NCI-H2107 treated with DMSO at 0.1 percent for 48 hours (cell line): ENCODE measurements around the gene PIP4K2C.
"Not testable (repeated sequence)": the region's sequence is repeated elsewhere in the genome, so short reads cannot be mapped to it uniquely, and the experiment has no call there.

ENCODE experiments used
- DNase-seq: peaks from one replicate; lab custom pipeline; 2025; ENCODE audit not compliant: unreplicated experiment; lab: John Stamatoyannopoulos, UW

The PIP4K2C gene

GRCh38 chr12:57632958-57633840 is 42.2 kb downstream of the PIP4K2C start, which contains the start of gene B4GALNT1:
Gene B4GALNT1, minus strand, starts transcription at chr12:57633201. Its CDS starts 1,069 bp downstream, at chr12:57632132.
- DNase-seq = peak; percentile 27

GRCh38 chr12:57636731-57637130 is 45.7 kb downstream of the PIP4K2C start:
- not testable (repeated sequence) for DNase-seq

GRCh38 chr12:57637364-57637763 is 46.4 kb downstream of the PIP4K2C start:
- no peak for DNase-seq

GRCh38 chr12:57638096-57638495 is 47.1 kb downstream of the PIP4K2C start:
- no peak for DNase-seq

GRCh38 chr12:57640175-57641042 is 49.4 kb downstream of the PIP4K2C start:
- DNase-seq = no peak

GRCh38 chr12:57641699-57642442 is 50.9 kb downstream of the PIP4K2C start:
- no peak for DNase-seq

- DNase-seq = not testable (repeated sequence)
Measured at GRCh38 chr12:57645990-57646658, 55.1 kb downstream of the PIP4K2C start.

GRCh38 chr12:57646659-57647049 is 55.7 kb downstream of the PIP4K2C start:
- DNase-seq = not testable (repeated sequence)
